Measurements from ENCODE around the gene AP2S1. TPM values are rescaled to one million over a fixed set of nuclear protein-coding genes. Genes with fewer than 3 reads are reported as not detected.
"Not testable (repeated sequence)": the region's sequence is repeated elsewhere in the genome, so short reads cannot be mapped to it uniquely, and the experiment has no call there.

The AP2S1 gene
- total RNA-seq, 4 donors from 2014 or later: 63.5 to 88.9 (median 74.5) TPM

GRCh38 chr19:46885411-46885810, 34.8 kb upstream of the AP2S1 start:
- TF ChIP-seq CTCF (IDR thresholded peaks at IDR 0.05) (no peak), EP300 (IDR thresholded peaks at IDR 0.05) (no peak), POLR2AphosphoS5 (IDR thresholded peaks at IDR 0.05) (no peak), POLR2A (IDR thresholded peaks at IDR 0.05; ENCODE audit: low read depth) (no peak)
- Histone ChIP-seq H3K27me3 (no peaks in the 10 kb centered on the region), H3K4me3 (no peak overlapping the region), H3K9me3 (no peaks in the 10 kb centered on the region), H3K36me3 (peaks cover 0 to 4% (median 0%) of the 10 kb centered on the region in 4 donors), H3K4me1 (peaks cover 6 to 26% (median 9%) of the 10 kb centered on the region in 4 donors), H3K27ac (replicated peaks in 1 of 4) (no peak overlapping the region)
- WGBS: 64% methylated on average over 2 of the region's 2 CpGs
- DNase-seq (ENCODE audit: extremely low spot score): no peak
- intact Hi-C loops (cut with DNase I): no loop called here

GRCh38 chr19:46882751-46883150, 32.1 kb upstream of the AP2S1 start:
- H3K27ac ChIP-seq (replicated peaks in 1 of 4); DNase-seq (ENCODE audit: extremely low spot score); intact Hi-C loops (cut with DNase I): not testable (repeated sequence)

GRCh38 chr19:46882034-46882433, 31.4 kb upstream of the AP2S1 start:
- WGBS: 98% methylated on average over 4 of the region's 4 CpGs
- TF ChIP-seq POLR2A (IDR thresholded peaks at IDR 0.05; ENCODE audit: low read depth) (no peak), POLR2AphosphoS5 (IDR thresholded peaks at IDR 0.05) (no peak), EP300 (IDR thresholded peaks at IDR 0.05) (no peak), CTCF (IDR thresholded peaks at IDR 0.05) (no peak)
- H3K4me1 ChIP-seq: peaks cover 0 to 30% (median 9%) of the 10 kb centered on the region in 4 donors
- no peaks in the 10 kb centered on the region for H3K27me3 ChIP-seq
- DNase-seq (ENCODE audit: extremely low spot score): no peak
- intact Hi-C loops (cut with DNase I): no loop called here
- peaks cover 0 to 4% (median 0%) of the 10 kb centered on the region in 4 donors for H3K36me3 ChIP-seq
- H3K9me3 ChIP-seq: no peaks in the 10 kb centered on the region
- no peak overlapping the region for H3K4me3 ChIP-seq
- H3K27ac ChIP-seq (replicated peaks in 1 of 4): no peak overlapping the region

More at GRCh38 chr19:46882751-46883150, 32.1 kb upstream of the AP2S1 start:
- H3K9me3 ChIP-seq, H3K4me3 ChIP-seq, H3K27me3 ChIP-seq, H3K36me3 ChIP-seq: not testable (repeated sequence)
- WGBS: 81% methylated on average over 4 of the region's 4 CpGs
- peaks cover 0 to 30% (median 9%) of the 10 kb centered on the region in 4 donors for H3K4me1 ChIP-seq

- Histone ChIP-seq H3K4me3 (no peak overlapping the region), H3K4me1 (peaks cover 0 to 27% (median 9%) of the 10 kb centered on the region in 4 donors), H3K36me3 (peaks cover 0 to 4% (median 0%) of the 10 kb centered on the region in 4 donors), H3K27ac (replicated peaks in 1 of 4) (no peak overlapping the region), H3K9me3 (no peaks in the 10 kb centered on the region), H3K27me3 (no peaks in the 10 kb centered on the region)
- no peak for DNase-seq (ENCODE audit: extremely low spot score)
- intact Hi-C loops (cut with DNase I): no loop called here
- WGBS: 94% methylated on average over 4 of the region's 4 CpGs
- TF ChIP-seq CTCF (IDR thresholded peaks at IDR 0.05): no peak
- no peak for TF ChIP-seq EP300 (IDR thresholded peaks at IDR 0.05)
- TF ChIP-seq POLR2AphosphoS5 (IDR thresholded peaks at IDR 0.05): no peak
- no peak for TF ChIP-seq POLR2A (IDR thresholded peaks at IDR 0.05; ENCODE audit: low read depth)
Observed at GRCh38 chr19:46881092-46881491, 30.4 kb upstream of the AP2S1 start.

GRCh38 chr19:46880431-46880830, 29.8 kb upstream of the AP2S1 start:
- Histone ChIP-seq H3K4me1 (peaks cover 0 to 20% (median 9%) of the 10 kb centered on the region in 4 donors), H3K27ac (replicated peaks in 1 of 4) (no peak overlapping the region), H3K36me3 (peaks cover 0 to 4% (median 0%) of the 10 kb centered on the region in 4 donors), H3K9me3 (no peaks in the 10 kb centered on the region), H3K27me3 (no peaks in the 10 kb centered on the region), H3K4me3 (no peak overlapping the region)
- intact Hi-C loops (cut with DNase I): no loop called here
- WGBS: 94% methylated on average over 1 of the region's 1 CpG
- no peak for DNase-seq (ENCODE audit: extremely low spot score)
- no peak for TF ChIP-seq CTCF (IDR thresholded peaks at IDR 0.05)
- TF ChIP-seq POLR2A (IDR thresholded peaks at IDR 0.05; ENCODE audit: low read depth): no peak
- TF ChIP-seq EP300 (IDR thresholded peaks at IDR 0.05): no peak
- no peak for TF ChIP-seq POLR2AphosphoS5 (IDR thresholded peaks at IDR 0.05)

All from esophagus muscularis mucosa (tissue), 4 donors.